ENCODE results near the gene GTF2H2.
"Not testable (repeated sequence)": the region's sequence is repeated elsewhere in the genome, so short reads cannot be mapped to it uniquely, and the experiment has no call there.

Gene GTF2H2

DNA sequence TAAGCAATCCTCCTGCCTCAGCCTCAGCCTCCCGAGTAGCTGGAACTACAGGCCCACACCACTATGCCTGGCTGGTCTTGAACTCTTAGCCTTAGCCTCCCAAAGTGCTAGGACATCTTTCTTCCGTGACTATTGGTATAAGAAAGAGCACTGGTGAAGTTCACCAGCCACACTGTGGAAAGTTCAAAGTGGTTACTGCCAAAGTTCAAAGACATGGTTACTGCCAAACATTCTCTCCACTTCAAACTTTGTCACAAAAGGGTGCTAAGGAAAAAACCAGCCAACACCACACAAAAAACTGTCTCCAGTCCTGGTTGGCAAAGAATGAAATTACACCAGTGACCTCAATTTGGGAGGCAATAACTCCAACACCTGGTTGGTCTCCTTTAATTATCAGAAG is 14.9 kb upstream of the GTF2H2 start:
- H3K27ac ChIP-seq (ENCODE audit: low read depth, low read length); H3K4me1 ChIP-seq (ENCODE audit: control insufficient read depth in 5 of 5, insufficient read depth in 5 of 5, low read length in 5 of 5); H3K27me3 ChIP-seq (ENCODE audit: control insufficient read depth in 5 of 5, insufficient read depth in 4 of 5, low read length in 5 of 5); H3K9me3 ChIP-seq (ENCODE audit: control insufficient read depth in 5 of 5, low read length in 5 of 5); H3K9ac ChIP-seq (ENCODE audit: low read length in 5 of 5); H3K4me3 ChIP-seq (ENCODE audit: low read depth in 1 of 5, low read length in 5 of 5); H3K36me3 ChIP-seq (ENCODE audit: control insufficient read depth in 5 of 5, insufficient read depth in 5 of 5, low read length in 5 of 5): not testable (repeated sequence)

DNA sequence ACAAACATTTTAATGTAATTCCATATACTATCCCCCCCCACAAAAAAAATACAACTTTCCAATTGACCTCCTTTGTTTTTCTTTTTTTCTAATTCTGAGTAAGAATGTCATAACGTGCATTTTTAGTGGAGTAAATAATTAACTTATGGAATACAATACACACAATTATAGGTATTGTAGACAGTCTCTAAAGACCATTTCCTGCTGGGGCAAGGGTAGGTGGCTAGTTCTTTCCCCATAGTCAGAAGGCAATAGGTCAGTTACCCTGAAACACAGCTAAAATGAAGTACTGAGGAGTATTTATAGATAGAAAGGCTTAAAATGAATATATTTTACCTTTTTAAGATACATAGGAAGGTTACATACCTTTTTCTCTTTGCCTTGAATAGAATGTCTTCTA is 6.2 kb downstream of the GTF2H2 start:
- not testable (repeated sequence) for H3K4me1 ChIP-seq (ENCODE audit: control insufficient read depth in 5 of 5, insufficient read depth in 5 of 5, low read length in 5 of 5); H3K36me3 ChIP-seq (ENCODE audit: control insufficient read depth in 5 of 5, insufficient read depth in 5 of 5, low read length in 5 of 5); H3K27me3 ChIP-seq (ENCODE audit: control insufficient read depth in 5 of 5, insufficient read depth in 4 of 5, low read length in 5 of 5); H3K9me3 ChIP-seq (ENCODE audit: control insufficient read depth in 5 of 5, low read length in 5 of 5); H3K9ac ChIP-seq (ENCODE audit: low read length in 5 of 5); H3K27ac ChIP-seq (ENCODE audit: low read depth, low read length); H3K4me3 ChIP-seq (ENCODE audit: low read depth in 1 of 5, low read length in 5 of 5)

DNA sequence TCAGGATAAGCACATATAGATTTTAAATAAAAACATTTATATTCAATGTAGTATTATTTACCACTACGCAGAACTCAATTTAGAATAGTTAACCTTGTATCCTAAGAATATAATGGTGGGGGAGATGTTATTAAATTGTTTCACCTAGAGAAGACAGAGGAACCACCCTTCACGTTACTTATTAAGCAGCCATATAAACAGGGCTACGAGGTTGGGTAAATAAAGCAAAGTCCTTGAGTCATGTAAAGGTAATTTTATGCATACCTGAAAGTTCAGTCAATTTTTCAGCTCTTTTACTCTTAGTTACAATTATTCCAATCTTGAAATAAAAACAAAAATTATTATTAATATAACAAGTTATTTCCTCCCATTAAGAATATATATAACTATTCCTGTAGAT is 8.1 kb downstream of the GTF2H2 start:
- not testable (repeated sequence) for H3K9me3 ChIP-seq (ENCODE audit: control insufficient read depth in 5 of 5, low read length in 5 of 5); H3K9ac ChIP-seq (ENCODE audit: low read length in 5 of 5); H3K27me3 ChIP-seq (ENCODE audit: control insufficient read depth in 5 of 5, insufficient read depth in 4 of 5, low read length in 5 of 5); H3K27ac ChIP-seq (ENCODE audit: low read depth, low read length); H3K4me1 ChIP-seq (ENCODE audit: control insufficient read depth in 5 of 5, insufficient read depth in 5 of 5, low read length in 5 of 5); H3K4me3 ChIP-seq (ENCODE audit: low read depth in 1 of 5, low read length in 5 of 5); H3K36me3 ChIP-seq (ENCODE audit: control insufficient read depth in 5 of 5, insufficient read depth in 5 of 5, low read length in 5 of 5)

DNA sequence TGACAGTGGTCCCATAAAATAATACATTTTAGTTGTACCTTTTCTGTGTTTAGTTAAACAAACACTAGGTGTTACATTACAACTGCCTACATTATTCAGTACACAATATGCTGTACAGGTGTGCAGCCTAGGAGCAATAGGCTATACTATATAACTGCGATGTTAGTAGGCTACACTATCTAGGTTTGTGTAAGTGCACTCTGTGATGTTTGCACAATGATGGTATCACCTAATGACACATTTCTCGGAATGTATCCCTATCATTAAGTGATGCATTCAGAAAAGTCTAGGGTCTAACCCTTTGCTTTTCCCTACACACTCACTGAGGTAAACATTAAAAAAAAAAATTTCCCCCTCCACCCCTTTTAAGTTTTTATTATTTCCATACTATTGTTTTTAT is 22.7 kb downstream of the GTF2H2 start:
- H3K27me3 ChIP-seq (ENCODE audit: control insufficient read depth in 5 of 5, insufficient read depth in 4 of 5, low read length in 5 of 5); H3K36me3 ChIP-seq (ENCODE audit: control insufficient read depth in 5 of 5, insufficient read depth in 5 of 5, low read length in 5 of 5); H3K9ac ChIP-seq (ENCODE audit: low read length in 5 of 5); H3K9me3 ChIP-seq (ENCODE audit: control insufficient read depth in 5 of 5, low read length in 5 of 5); H3K4me3 ChIP-seq (ENCODE audit: low read depth in 1 of 5, low read length in 5 of 5); H3K4me1 ChIP-seq (ENCODE audit: control insufficient read depth in 5 of 5, insufficient read depth in 5 of 5, low read length in 5 of 5); H3K27ac ChIP-seq (ENCODE audit: low read depth, low read length): not testable (repeated sequence)

DNA sequence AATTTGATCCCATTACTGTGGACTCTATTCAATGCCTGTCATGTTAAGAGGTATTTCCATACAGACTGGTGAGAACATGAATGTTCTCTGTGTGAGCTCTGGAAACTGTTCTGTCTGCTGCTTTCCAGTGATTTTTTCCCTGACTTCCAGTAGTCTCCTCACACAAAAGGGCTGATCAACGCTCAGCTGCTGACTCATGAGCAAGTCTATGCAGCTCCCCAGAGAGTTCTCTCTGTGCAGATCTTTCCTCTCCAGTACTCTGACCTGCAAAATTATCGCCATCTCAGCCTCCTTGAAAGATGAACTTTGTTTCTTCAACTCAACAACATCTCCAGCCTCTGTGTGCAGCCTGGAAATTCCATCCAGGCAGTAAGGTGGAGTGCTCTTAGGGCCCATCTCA is 23.3 kb downstream of the GTF2H2 start:
- not testable (repeated sequence) for H3K27ac ChIP-seq (ENCODE audit: low read depth, low read length); H3K9me3 ChIP-seq (ENCODE audit: control insufficient read depth in 5 of 5, low read length in 5 of 5); H3K4me3 ChIP-seq (ENCODE audit: low read depth in 1 of 5, low read length in 5 of 5); H3K36me3 ChIP-seq (ENCODE audit: control insufficient read depth in 5 of 5, insufficient read depth in 5 of 5, low read length in 5 of 5); H3K9ac ChIP-seq (ENCODE audit: low read length in 5 of 5); H3K27me3 ChIP-seq (ENCODE audit: control insufficient read depth in 5 of 5, insufficient read depth in 4 of 5, low read length in 5 of 5); H3K4me1 ChIP-seq (ENCODE audit: control insufficient read depth in 5 of 5, insufficient read depth in 5 of 5, low read length in 5 of 5)

DNA sequence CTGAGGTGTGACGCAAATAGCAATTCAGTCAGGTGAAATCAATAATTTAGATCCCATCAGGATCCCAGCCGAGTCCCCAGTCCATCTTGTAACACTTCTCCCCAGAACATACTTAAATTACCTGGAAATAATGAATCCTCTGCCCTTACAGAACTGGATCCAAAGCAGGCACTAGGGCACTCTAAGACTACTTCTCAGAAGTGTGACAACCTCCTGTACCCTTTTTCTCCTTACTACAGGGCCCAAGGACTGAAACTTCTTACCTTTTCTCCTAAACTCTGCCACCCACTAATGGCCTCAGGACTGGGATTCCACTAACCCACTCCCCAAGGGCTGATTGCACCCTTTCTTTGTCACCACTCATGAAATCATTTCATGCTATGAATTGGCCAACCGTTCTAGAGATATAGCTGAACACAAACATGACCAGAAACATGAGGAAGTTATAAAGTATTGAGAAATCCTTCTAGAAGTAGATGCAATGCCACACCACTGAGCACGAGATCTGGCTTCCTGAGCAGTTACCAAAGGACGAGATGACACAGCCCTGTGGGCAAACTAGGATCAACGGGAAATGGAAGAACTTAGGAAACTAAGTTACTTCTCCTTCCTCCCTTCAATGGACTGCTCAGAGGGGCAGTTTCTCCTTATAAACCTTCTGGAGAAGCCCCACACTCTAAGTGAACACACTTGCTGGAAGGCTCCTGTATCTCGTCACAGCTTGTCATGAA is 36.3 kb downstream of the GTF2H2 start:
- not testable (repeated sequence) for H3K9me3 ChIP-seq (ENCODE audit: control insufficient read depth in 5 of 5, low read length in 5 of 5); H3K27me3 ChIP-seq (ENCODE audit: control insufficient read depth in 5 of 5, insufficient read depth in 4 of 5, low read length in 5 of 5); H3K4me3 ChIP-seq (ENCODE audit: low read depth in 1 of 5, low read length in 5 of 5); H3K4me1 ChIP-seq (ENCODE audit: control insufficient read depth in 5 of 5, insufficient read depth in 5 of 5, low read length in 5 of 5); H3K9ac ChIP-seq (ENCODE audit: low read length in 5 of 5); H3K36me3 ChIP-seq (ENCODE audit: control insufficient read depth in 5 of 5, insufficient read depth in 5 of 5, low read length in 5 of 5); H3K27ac ChIP-seq (ENCODE audit: low read depth, low read length)

DNA sequence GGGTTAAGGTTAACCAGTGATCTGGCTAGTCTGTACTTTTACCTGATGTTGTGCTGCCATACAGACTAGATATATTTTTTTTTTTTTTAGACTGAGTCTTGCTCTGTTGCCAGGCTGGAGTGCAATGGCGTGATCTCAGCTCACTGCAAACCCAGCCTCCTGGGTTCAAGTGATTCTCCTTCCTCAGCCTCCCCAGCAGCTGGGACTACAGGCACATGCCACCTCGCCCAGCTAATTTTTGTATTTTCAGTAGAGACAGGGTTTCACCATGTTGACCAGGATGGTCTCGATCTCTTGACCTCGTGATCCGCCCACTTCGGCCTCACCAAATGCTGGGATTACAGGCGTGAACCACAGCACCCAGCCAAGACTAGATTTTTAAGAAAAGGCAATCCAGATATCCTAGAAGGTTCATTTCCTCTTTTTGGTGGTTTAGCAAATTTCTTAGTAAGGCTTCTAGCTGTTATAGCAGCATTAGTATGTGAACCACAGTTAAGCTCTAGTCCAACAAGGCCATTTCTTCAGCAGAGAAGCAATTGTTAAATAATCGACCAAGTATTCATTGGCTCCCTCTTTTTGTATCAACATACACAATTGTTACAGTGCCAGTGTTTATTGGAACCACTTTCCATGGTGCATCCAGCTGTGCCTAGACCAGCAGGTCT is 42.1 kb downstream of the GTF2H2 start, which contains the start of gene NAIP:
Gene NAIP, minus strand, starts transcription at position 51 of the 665 bp plus-strand sequence. CDS start 12,424 bp downstream, outside the sequence.
- not testable (repeated sequence) for H3K4me3 ChIP-seq (ENCODE audit: low read depth in 1 of 5, low read length in 5 of 5); H3K27ac ChIP-seq (ENCODE audit: low read depth, low read length); H3K9ac ChIP-seq (ENCODE audit: low read length in 5 of 5); H3K36me3 ChIP-seq (ENCODE audit: control insufficient read depth in 5 of 5, insufficient read depth in 5 of 5, low read length in 5 of 5); H3K4me1 ChIP-seq (ENCODE audit: control insufficient read depth in 5 of 5, insufficient read depth in 5 of 5, low read length in 5 of 5); H3K27me3 ChIP-seq (ENCODE audit: control insufficient read depth in 5 of 5, insufficient read depth in 4 of 5, low read length in 5 of 5); H3K9me3 ChIP-seq (ENCODE audit: control insufficient read depth in 5 of 5, low read length in 5 of 5)

DNA sequence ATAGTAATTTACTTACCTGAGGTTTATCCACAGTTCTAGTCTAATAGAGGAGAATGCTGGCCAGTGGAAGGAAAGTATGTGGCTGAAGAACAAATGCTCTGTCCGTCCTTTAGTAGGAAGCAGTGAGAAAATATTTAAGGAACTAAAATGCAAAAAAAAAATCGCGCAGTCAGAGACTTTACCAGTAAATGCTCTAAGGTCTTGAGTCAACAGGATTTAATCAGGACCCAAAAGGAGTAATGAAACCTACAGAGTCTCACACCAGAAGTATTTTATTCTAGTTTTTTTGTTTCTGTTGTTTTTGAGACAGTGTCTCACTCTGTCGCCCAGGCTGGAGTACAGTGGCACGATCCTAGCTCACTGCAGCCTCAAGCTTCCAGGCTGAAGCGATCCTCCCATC is 46.8 kb downstream of the GTF2H2 start:
- H3K36me3 ChIP-seq (ENCODE audit: control insufficient read depth in 5 of 5, insufficient read depth in 5 of 5, low read length in 5 of 5); H3K9me3 ChIP-seq (ENCODE audit: control insufficient read depth in 5 of 5, low read length in 5 of 5); H3K27me3 ChIP-seq (ENCODE audit: control insufficient read depth in 5 of 5, insufficient read depth in 4 of 5, low read length in 5 of 5); H3K4me1 ChIP-seq (ENCODE audit: control insufficient read depth in 5 of 5, insufficient read depth in 5 of 5, low read length in 5 of 5); H3K4me3 ChIP-seq (ENCODE audit: low read depth in 1 of 5, low read length in 5 of 5); H3K27ac ChIP-seq (ENCODE audit: low read depth, low read length); H3K9ac ChIP-seq (ENCODE audit: low read length in 5 of 5): not testable (repeated sequence)

DNA sequence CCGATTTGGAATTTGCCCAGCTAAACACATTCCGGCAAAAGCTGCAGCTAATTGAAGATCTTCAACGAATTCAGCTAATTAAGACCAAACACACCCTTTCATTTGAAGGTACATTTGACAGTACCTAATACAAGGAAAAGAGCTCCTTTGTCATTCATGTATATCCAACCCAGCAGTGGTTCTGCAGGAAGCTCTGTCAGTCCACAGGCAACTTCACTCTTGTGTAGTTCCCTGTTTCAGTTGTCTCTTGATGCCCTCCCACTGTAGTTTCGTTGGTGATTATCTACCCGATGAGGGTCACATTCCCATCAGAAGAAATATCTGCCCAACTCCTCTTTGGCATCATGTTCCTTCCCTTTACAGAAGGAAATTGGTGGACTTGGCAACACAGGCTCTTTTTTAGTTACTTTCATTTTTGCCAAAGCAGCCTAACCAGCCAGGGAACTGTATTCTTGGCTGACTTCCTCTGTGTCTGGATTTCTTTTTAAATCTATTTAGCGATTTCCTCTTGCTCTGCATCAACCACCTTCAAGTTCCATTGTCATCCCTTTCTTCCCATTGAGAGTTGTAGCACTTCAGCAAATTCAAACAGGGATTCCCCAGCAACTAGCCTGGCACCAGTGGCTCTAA is 49.0 kb downstream of the GTF2H2 start:
- H3K36me3 ChIP-seq (ENCODE audit: control insufficient read depth in 5 of 5, insufficient read depth in 5 of 5, low read length in 5 of 5); H3K27ac ChIP-seq (ENCODE audit: low read depth, low read length); H3K4me3 ChIP-seq (ENCODE audit: low read depth in 1 of 5, low read length in 5 of 5); H3K4me1 ChIP-seq (ENCODE audit: control insufficient read depth in 5 of 5, insufficient read depth in 5 of 5, low read length in 5 of 5); H3K9ac ChIP-seq (ENCODE audit: low read length in 5 of 5); H3K9me3 ChIP-seq (ENCODE audit: control insufficient read depth in 5 of 5, low read length in 5 of 5); H3K27me3 ChIP-seq (ENCODE audit: control insufficient read depth in 5 of 5, insufficient read depth in 4 of 5, low read length in 5 of 5): not testable (repeated sequence)

DNA sequence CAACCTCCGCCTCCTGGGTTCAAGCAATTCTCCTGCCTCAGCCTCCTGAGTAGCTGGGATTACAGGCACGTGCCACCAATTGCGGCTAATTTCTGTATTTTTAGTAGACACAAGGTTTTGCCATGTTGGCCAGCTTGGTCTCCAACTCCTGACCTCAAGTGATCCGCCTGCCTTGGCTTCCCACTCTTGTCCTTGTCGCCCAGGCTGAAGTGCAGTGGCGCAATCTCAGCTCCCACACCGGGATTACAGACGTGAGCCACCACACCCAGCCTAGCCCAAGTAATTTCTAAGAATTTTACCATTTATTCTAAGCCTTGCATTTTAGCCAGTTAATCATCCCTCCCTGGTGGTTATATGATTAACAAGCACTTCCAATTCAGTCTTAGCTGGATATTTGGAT is 53.3 kb downstream of the GTF2H2 start:
- H3K9me3 ChIP-seq (ENCODE audit: control insufficient read depth in 5 of 5, low read length in 5 of 5): no peaks in the 10 kb centered on the region
- H3K9ac ChIP-seq (ENCODE audit: low read length in 5 of 5): no peak overlapping the region
- H3K4me3 ChIP-seq (ENCODE audit: low read depth in 1 of 5, low read length in 5 of 5): no peak overlapping the region
- no peaks in the 10 kb centered on the region for H3K4me1 ChIP-seq (ENCODE audit: control insufficient read depth in 5 of 5, insufficient read depth in 5 of 5, low read length in 5 of 5)
- peaks cover 0 to 4% (median 0%) of the 10 kb centered on the region in 5 donors for H3K36me3 ChIP-seq (ENCODE audit: control insufficient read depth in 5 of 5, insufficient read depth in 5 of 5, low read length in 5 of 5)
- H3K27ac ChIP-seq (ENCODE audit: low read depth, low read length): no peak overlapping the region
- no peaks in the 10 kb centered on the region for H3K27me3 ChIP-seq (ENCODE audit: control insufficient read depth in 5 of 5, insufficient read depth in 4 of 5, low read length in 5 of 5)

Measured in subcutaneous abdominal adipose tissue (tissue), 5 donors.